ENCODE measurements around the gene GSN.

Gene GSN

DNA sequence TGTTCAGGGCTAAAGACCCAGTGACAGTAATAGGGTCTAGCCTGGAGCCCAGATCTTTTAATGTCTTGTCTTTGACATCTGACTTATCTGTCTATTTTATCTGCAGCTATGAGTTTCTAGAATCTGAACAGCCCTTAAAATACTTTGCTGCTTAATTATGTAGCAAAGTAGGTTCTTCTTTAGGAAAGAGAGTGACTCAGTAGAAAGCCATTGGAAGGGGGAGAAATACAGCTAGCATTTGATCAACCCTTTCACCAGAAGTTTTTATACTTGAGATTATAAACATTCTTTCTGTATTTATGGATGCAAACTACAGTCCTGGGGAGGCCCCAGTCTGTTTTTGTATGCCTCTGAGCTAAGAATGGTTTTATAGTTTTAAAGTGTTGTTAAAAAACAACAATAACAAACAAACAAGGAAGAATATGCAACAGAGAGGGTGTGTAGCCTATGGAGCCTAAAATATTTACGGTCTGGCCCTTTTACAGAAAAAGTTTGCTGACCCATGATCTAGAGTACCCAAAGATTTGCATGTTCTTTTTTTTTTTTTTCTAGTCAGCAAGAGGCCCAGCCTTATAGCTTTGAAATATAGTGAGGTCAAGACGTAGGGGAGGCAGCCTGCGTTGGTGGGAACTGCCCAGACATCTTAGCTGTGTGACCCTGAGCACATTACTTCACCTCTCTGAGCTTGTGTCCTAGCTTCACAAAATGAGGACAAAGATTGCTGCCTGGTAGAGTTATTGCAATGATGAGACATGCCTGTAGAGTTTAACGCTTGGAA is 9.7 kb downstream of the GSN start:
- TF ChIP-seq POLR2A (IDR thresholded peaks at IDR 0.05; ENCODE audit: extremely low read depth, insufficient read length): no peak
- TF ChIP-seq, protein P1, sequence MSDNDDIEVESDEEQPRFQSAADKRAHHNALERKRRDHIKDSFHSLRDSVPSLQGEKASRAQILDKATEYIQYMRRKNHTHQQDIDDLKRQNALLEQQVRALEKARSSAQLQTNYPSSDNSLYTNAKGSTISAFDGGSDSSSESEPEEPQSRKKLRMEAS (IDR thresholded peaks at IDR 0.05; ENCODE audit: low read depth, low read length): no peak
- TF ChIP-seq, protein P2, sequence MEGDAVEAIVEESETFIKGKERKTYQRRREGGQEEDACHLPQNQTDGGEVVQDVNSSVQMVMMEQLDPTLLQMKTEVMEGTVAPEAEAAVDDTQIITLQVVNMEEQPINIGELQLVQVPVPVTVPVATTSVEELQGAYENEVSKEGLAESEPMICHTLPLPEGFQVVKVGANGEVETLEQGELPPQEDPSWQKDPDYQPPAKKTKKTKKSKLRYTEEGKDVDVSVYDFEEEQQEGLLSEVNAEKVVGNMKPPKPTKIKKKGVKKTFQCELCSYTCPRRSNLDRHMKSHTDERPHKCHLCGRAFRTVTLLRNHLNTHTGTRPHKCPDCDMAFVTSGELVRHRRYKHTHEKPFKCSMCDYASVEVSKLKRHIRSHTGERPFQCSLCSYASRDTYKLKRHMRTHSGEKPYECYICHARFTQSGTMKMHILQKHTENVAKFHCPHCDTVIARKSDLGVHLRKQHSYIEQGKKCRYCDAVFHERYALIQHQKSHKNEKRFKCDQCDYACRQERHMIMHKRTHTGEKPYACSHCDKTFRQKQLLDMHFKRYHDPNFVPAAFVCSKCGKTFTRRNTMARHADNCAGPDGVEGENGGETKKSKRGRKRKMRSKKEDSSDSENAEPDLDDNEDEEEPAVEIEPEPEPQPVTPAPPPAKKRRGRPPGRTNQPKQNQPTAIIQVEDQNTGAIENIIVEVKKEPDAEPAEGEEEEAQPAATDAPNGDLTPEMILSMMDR (IDR thresholded peaks at IDR 0.05; ENCODE audit: low read depth, low read length): no peak
- no peak for TF ChIP-seq MYC (IDR thresholded peaks at IDR 0.05; ENCODE audit: low read depth, low read length)
- no peak for DNase-seq (ENCODE audit: low read depth)
- H3K4me3 ChIP-seq (ENCODE audit: low read depth, low read length): no peak overlapping the region

DNA sequence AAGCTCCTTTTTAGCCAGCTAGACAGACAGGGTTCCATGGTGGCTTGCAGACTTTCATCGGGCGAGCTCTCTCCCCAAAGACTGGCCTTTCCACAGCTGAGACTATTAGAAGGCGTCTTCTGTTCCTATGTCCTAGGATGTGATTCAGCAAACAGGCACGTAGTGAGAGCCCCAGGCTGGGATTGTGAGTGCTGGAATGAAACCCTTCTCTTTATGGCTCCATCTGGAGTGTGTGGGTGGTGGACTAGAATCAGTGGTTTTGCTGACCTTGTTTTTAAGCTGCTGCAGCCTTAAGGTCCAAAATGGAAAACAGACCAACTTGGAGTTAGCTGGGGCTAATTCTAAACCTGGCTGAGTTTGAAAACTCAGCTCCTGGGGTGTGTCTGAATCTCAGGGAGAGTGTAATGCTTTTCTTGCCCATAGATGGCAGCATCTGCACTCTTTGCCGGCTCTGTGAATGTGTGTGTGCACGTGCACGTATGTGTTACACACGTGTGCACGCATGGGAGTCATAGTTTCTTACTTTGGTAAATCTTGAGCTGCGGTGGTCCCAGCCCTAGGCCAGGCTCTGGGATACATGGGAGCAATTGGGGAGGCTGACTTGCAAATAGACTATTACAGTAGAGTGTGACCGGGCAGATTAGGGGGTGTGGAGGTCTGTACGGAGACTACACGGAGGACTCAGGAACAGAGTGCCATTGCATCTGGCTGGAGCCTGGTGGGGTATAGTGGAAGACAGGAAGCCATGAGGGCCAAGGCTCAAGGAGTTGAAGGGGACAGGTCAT is 10.7 kb downstream of the GSN start:
- TF ChIP-seq, protein P2 (IDR thresholded peaks at IDR 0.05; ENCODE audit: low read depth, low read length): peak; percentile 65
- TF ChIP-seq, protein P1 (IDR thresholded peaks at IDR 0.05; ENCODE audit: low read depth, low read length): peak; percentile 96
- no peak for TF ChIP-seq POLR2A (IDR thresholded peaks at IDR 0.05; ENCODE audit: extremely low read depth, insufficient read length)
- peak; percentile 81 for TF ChIP-seq MYC (IDR thresholded peaks at IDR 0.05; ENCODE audit: low read depth, low read length)
- H3K4me3 ChIP-seq (ENCODE audit: low read depth, low read length): no peak overlapping the region
- peak; percentile 72 for DNase-seq (ENCODE audit: low read depth)

DNA sequence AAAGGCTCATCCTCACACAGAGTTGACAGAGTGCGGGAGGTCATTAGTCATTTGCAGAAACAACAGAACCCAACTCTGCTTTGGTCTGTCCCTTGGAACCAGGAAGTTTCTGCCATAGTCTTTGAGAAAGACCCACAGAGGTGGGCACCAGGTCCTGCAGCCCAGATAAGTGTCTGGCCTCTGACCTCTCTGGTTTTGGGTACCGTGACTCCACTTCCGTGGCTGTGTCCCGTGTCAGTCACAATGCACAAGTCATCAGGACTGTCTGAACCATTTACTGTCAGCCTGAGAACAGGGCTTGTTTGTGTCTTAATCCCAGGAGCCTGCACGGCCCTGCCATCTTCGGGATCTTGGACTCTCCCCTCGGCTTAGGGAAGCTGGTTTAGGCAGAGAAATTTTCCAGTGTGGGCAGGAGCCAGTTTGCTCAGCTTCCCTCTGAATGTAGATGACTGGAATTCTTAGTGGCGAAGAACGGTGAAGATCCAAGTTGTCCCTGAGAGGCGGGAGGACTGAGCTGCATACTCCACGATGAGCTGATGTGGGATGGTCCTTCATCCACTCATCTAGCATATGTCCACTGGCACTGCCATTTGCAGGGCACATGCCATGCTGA is 11.9 kb downstream of the GSN start:
- TF ChIP-seq POLR2A (IDR thresholded peaks at IDR 0.05; ENCODE audit: extremely low read depth, insufficient read length) (no peak), MYC (IDR thresholded peaks at IDR 0.05; ENCODE audit: low read depth, low read length) (no peak)
- TF ChIP-seq, protein P2 (IDR thresholded peaks at IDR 0.05; ENCODE audit: low read depth, low read length): no peak
- TF ChIP-seq, protein P1 (IDR thresholded peaks at IDR 0.05; ENCODE audit: low read depth, low read length): no peak
- no peak overlapping the region for H3K4me3 ChIP-seq (ENCODE audit: low read depth, low read length)
- DNase-seq (ENCODE audit: low read depth): no peak

DNA sequence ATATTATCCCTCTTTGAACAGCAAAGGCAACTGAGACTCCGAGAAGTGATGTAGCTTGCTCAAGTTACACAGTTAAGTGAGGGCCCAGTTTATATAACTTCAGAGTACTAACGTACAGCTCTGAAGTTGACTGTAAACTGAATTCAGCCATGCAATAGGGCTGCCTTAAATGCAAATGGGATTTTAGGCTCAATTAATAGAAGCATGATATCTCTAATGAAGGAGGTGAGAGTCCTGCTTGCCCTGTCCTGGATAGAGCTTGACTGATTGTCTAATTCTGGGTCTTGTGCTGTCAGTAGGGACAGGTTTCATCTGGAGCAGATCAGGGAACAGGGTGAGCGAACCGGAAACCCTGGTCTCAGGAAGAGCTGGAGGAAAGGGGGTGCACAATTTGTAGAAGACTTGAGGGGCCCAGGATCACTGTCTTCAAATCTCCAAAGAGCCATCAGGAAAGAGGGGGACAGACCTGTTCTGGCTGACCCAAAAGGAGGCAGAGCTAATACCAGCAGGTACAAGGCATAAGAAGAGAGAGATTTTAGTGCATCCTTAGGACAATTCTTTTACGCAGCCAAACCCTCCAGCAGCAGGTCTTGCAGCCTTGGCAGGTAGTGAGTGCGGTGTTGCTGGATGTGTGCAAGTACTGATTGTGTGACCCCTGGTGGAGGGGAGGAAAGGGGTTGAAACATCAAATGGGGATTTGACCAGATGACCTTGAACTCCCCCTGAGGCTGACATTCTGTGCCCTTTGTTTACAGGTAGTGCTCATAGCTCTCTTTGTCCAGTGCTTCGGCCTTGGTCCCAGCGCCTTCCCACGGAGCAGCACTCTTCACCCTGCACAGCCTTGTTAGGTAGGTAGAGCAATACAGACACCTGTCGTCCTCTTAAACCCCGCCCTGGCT is 13.0 kb downstream of the GSN start:
- TF ChIP-seq, protein P2 (IDR thresholded peaks at IDR 0.05; ENCODE audit: low read depth, low read length): no peak
- TF ChIP-seq, protein P1 (IDR thresholded peaks at IDR 0.05; ENCODE audit: low read depth, low read length): no peak
- TF ChIP-seq POLR2A (IDR thresholded peaks at IDR 0.05; ENCODE audit: extremely low read depth, insufficient read length): no peak
- TF ChIP-seq MYC (IDR thresholded peaks at IDR 0.05; ENCODE audit: low read depth, low read length): no peak
- H3K4me3 ChIP-seq (ENCODE audit: low read depth, low read length): no peak overlapping the region
- peak; percentile 21 for DNase-seq (ENCODE audit: low read depth)
